ENCODE data around the gene TSHZ1. TPM values are rescaled to one million over a fixed set of nuclear protein-coding genes. Genes with fewer than 3 reads are reported as not detected.

TSHZ1 gene
- total RNA-seq, 2 donors from 2014 or later, result 14.5 to 19.4 TPM

- TF ChIP-seq CTCF (IDR thresholded peaks at IDR 0.05), result no peak
- H3K4me3 ChIP-seq, result no peak overlapping the region
- H3K27me3 ChIP-seq, result no peaks in the 10 kb centered on the region
- no peak for DNase-seq (ENCODE audit: low spot score)
- no peaks in the 10 kb centered on the region for H3K9me3 ChIP-seq
- H3K27ac ChIP-seq, result peak overlapping the region; percentile 86 to 89
- peaks cover 0 to 66% of the 10 kb centered on the region in 2 donors for H3K4me1 ChIP-seq
- H3K36me3 ChIP-seq, result no peaks in the 10 kb centered on the region
These were observed 3.7 kb downstream of the TSHZ1 start for GRCh38 chr18:75214332-75214690.

- TF ChIP-seq CTCF (IDR thresholded peaks at IDR 0.05), result no peak
- Histone ChIP-seq H3K27ac (peak overlapping the region in 1 of 2 donors; percentile 89), H3K4me1 (peaks cover 0 to 69% of the 10 kb centered on the region in 2 donors), H3K9me3 (no peaks in the 10 kb centered on the region), H3K36me3 (no peaks in the 10 kb centered on the region), H3K27me3 (no peaks in the 10 kb centered on the region), H3K4me3 (no peak overlapping the region)
- no peak for DNase-seq (ENCODE audit: low spot score)
These were observed 4.3 kb downstream of the TSHZ1 start for GRCh38 chr18:75214766-75215510.

- H3K36me3 ChIP-seq, result no peaks in the 10 kb centered on the region
- TF ChIP-seq CTCF (IDR thresholded peaks at IDR 0.05), result no peak
- H3K4me1 ChIP-seq, result peaks cover 0 to 72% of the 10 kb centered on the region in 2 donors
- no peak for DNase-seq (ENCODE audit: low spot score)
- no peak overlapping the region for H3K4me3 ChIP-seq
- no peaks in the 10 kb centered on the region for H3K9me3 ChIP-seq
- peak overlapping the region in 1 of 2 donors; percentile 14 for H3K27ac ChIP-seq
- H3K27me3 ChIP-seq, result no peaks in the 10 kb centered on the region
These were observed 5.1 kb downstream of the TSHZ1 start for GRCh38 chr18:75215663-75216062.

GRCh38 chr18:75216212-75216910 is 5.8 kb downstream of the TSHZ1 start:
- TF ChIP-seq CTCF (IDR thresholded peaks at IDR 0.05), result no peak
- DNase-seq (ENCODE audit: low spot score), result no peak
- Histone ChIP-seq H3K4me1 (peaks cover 0 to 79% of the 10 kb centered on the region in 2 donors), H3K9me3 (no peaks in the 10 kb centered on the region), H3K36me3 (no peaks in the 10 kb centered on the region), H3K4me3 (no peak overlapping the region), H3K27ac (peak overlapping the region; percentile 40 to 51), H3K27me3 (no peaks in the 10 kb centered on the region)

- DNase-seq (ENCODE audit: low spot score), result no peak
- Histone ChIP-seq H3K4me3 (no peak overlapping the region), H3K9me3 (no peaks in the 10 kb centered on the region), H3K36me3 (no peaks in the 10 kb centered on the region), H3K27ac (peak overlapping the region; percentile 40 to 51), H3K4me1 (peaks cover 0 to 84% of the 10 kb centered on the region in 2 donors), H3K27me3 (no peaks in the 10 kb centered on the region)
- TF ChIP-seq CTCF (IDR thresholded peaks at IDR 0.05), result no peak
These were observed 6.5 kb downstream of the TSHZ1 start for GRCh38 chr18:75216911-75217689.

Measured in right atrium auricular region (tissue), 2 donors.